NCI-H510A (cell line): ENCODE results near the gene KCNH2.
A peak's percentile ranks its signal among the peaks of the same experiment; 100 is the strongest.

Source experiments
- DNase-seq: peaks from one replicate; lab custom pipeline; 2025; lab: John Stamatoyannopoulos, UW

Gene KCNH2

GRCh38 chr7:150974468-150975391 is 3.4 kb downstream of the KCNH2 start:
- no peak for DNase-seq

- peak; percentile 86 for DNase-seq
Observed at GRCh38 chr7:150973571-150974451, 4.3 kb downstream of the KCNH2 start.

- DNase-seq: no peak
Observed at GRCh38 chr7:150972741-150973140, 5.4 kb downstream of the KCNH2 start.

GRCh38 chr7:150972023-150972468 is 6.1 kb downstream of the KCNH2 start:
- DNase-seq: no peak

GRCh38 chr7:150971242-150972022 is 6.7 kb downstream of the KCNH2 start:
- no peak for DNase-seq

- DNase-seq: no peak
Observed at GRCh38 chr7:150970424-150970823, 7.7 kb downstream of the KCNH2 start.

- peak; percentile 46 for DNase-seq
Observed at GRCh38 chr7:150969475-150969874, 8.6 kb downstream of the KCNH2 start.

- DNase-seq: no peak
Observed at GRCh38 chr7:150968734-150969372, 9.3 kb downstream of the KCNH2 start.

GRCh38 chr7:150968056-150968733 is 9.9 kb downstream of the KCNH2 start:
- DNase-seq: no peak

- DNase-seq: no peak
Observed at GRCh38 chr7:150967349-150967748, 10.8 kb downstream of the KCNH2 start.

- no peak for DNase-seq
Observed at GRCh38 chr7:150966002-150966401, 12.1 kb downstream of the KCNH2 start.

GRCh38 chr7:150965273-150965830 is 12.8 kb downstream of the KCNH2 start:
- no peak for DNase-seq

- DNase-seq: peak; percentile 43
Observed at GRCh38 chr7:150964593-150965111, 13.5 kb downstream of the KCNH2 start.

- DNase-seq: no peak
Observed at GRCh38 chr7:150963707-150964559, 14.2 kb downstream of the KCNH2 start.

GRCh38 chr7:150962553-150963399 is 15.3 kb downstream of the KCNH2 start:
- no peak for DNase-seq

GRCh38 chr7:150962290-150962552 is 15.9 kb downstream of the KCNH2 start:
- no peak for DNase-seq

- DNase-seq: no peak
Observed at GRCh38 chr7:150961510-150962289, 16.4 kb downstream of the KCNH2 start.
